Measurements from ENCODE around the gene ITCH. TPM values are rescaled to one million over a fixed set of nuclear protein-coding genes. Genes with fewer than 3 reads are reported as not detected.

Gene ITCH
- total RNA-seq, 3 donors from 2014 or later, result 56.6 to 72.3 (median 60.6) TPM

- Histone ChIP-seq H3K36me3 (no peaks in the 10 kb centered on the region), H3K27ac (peak overlapping the region; percentile 21 to 46), H3K4me3 (no peak overlapping the region), H3K9me3 (no peaks in the 10 kb centered on the region), H3K4me1 (no peaks in the 10 kb centered on the region), H3K27me3 (no peaks in the 10 kb centered on the region)
- intact Hi-C loops (cut with DNase I; ENCODE audit: low total_unique reads), result no loop called here
- TF ChIP-seq CTCF (IDR thresholded peaks at IDR 0.05), result no peak
- no peak for TF ChIP-seq POLR2AphosphoS5 (IDR thresholded peaks at IDR 0.05)
- no peak for TF ChIP-seq POLR2A (IDR thresholded peaks at IDR 0.05)
- no peak for DNase-seq (ENCODE audit: low spot score in 2 of 2)
These were observed 190.3 kb downstream of the ITCH start for GRCh38 chr20:34553366-34553867.

- intact Hi-C loops (cut with DNase I; ENCODE audit: low total_unique reads), result no loop called here
- H3K27me3 ChIP-seq, result no peaks in the 10 kb centered on the region
These were observed 194.9 kb downstream of the ITCH start for GRCh38 chr20:34557936-34558319.

GRCh38 chr20:34558320-34559218 lies 195.5 kb downstream of the ITCH start, which contains the start of gene MAP1LC3A:
Gene MAP1LC3A, plus strand, starts transcription at chr20:34558718. Its CDS starts 151 bp downstream, at chr20:34558869.
- Histone ChIP-seq H3K4me3 (peak within 1 kb of the TSS; percentile 73 to 95 (median 84)), H3K4me1 (peaks cover 0 to 3% of the 10 kb centered on the region in 2 donors), H3K27ac (peak within 1 kb of the TSS; percentile 97 to 98), H3K36me3 (no peaks in the 10 kb centered on the region), H3K27me3 (no peaks in the 10 kb centered on the region), H3K9me3 (no peaks in the 10 kb centered on the region)
- TF ChIP-seq POLR2AphosphoS5 (IDR thresholded peaks at IDR 0.05) (peak; percentile 82 to 96 (median 90)), POLR2A (IDR thresholded peaks at IDR 0.05) (no peak), CTCF (IDR thresholded peaks at IDR 0.05) (no peak)
- intact Hi-C loops (cut with DNase I; ENCODE audit: low total_unique reads), result no loop called here
- peak; percentile 95 to 97 for DNase-seq (ENCODE audit: low spot score in 2 of 2)

More at GRCh38 chr20:34557936-34558319, 194.9 kb downstream of the ITCH start:
- Histone ChIP-seq H3K36me3 (no peaks in the 10 kb centered on the region), H3K4me3 (peak overlapping the region; percentile 73 to 95 (median 84)), H3K9me3 (no peaks in the 10 kb centered on the region), H3K27ac (peak overlapping the region; percentile 97 to 98), H3K4me1 (peaks cover 0 to 3% of the 10 kb centered on the region in 2 donors)
- DNase-seq (ENCODE audit: low spot score in 2 of 2), result no peak
- TF ChIP-seq CTCF (IDR thresholded peaks at IDR 0.05) (no peak), POLR2AphosphoS5 (IDR thresholded peaks at IDR 0.05) (no peak), POLR2A (IDR thresholded peaks at IDR 0.05) (no peak)

- Histone ChIP-seq H3K27ac (peak overlapping the region; percentile 97 to 98), H3K4me3 (peak overlapping the region; percentile 73 to 95 (median 84)), H3K4me1 (peaks cover 0 to 3% of the 10 kb centered on the region in 2 donors), H3K27me3 (no peaks in the 10 kb centered on the region), H3K9me3 (no peaks in the 10 kb centered on the region), H3K36me3 (no peaks in the 10 kb centered on the region)
- TF ChIP-seq CTCF (IDR thresholded peaks at IDR 0.05) (no peak), POLR2A (IDR thresholded peaks at IDR 0.05) (no peak), POLR2AphosphoS5 (IDR thresholded peaks at IDR 0.05) (no peak)
- intact Hi-C loops (cut with DNase I; ENCODE audit: low total_unique reads), result no loop called here
- no peak for DNase-seq (ENCODE audit: low spot score in 2 of 2)
These were observed 196.5 kb downstream of the ITCH start for GRCh38 chr20:34559311-34560140.
